Measurements from ENCODE around the gene HMGN5.

GRCh38 chrX:81205551-81205950 lies 3.8 kb upstream of the HMGN5 start:
- TF ChIP-seq CTCF (conservative IDR thresholded peaks at IDR 0.05; ENCODE audit: low read depth, low read length) (no peak), CHD1 (IDR thresholded peaks at IDR 0.05; ENCODE audit: low read depth, low read length) (no peak), POLR2A (IDR thresholded peaks at IDR 0.05; ENCODE audit: low read depth, low read length) (no peak), NFE2L2 (IDR thresholded peaks at IDR 0.05; ENCODE audit: low read depth, low read length) (no peak), RAD21 (IDR thresholded peaks at IDR 0.05; ENCODE audit: low read length) (no peak), SMC3 (IDR thresholded peaks at IDR 0.05; ENCODE audit: low read depth, low read length) (no peak), RCOR1 (IDR thresholded peaks at IDR 0.05; ENCODE audit: insufficient replicate concordance, low read length) (no peak), MAFK (IDR thresholded peaks at IDR 0.05; ENCODE audit: low read depth, low read length) (no peak), CEBPB (IDR thresholded peaks at IDR 0.05; ENCODE audit: low read depth, low read length) (no peak)
- TF ChIP-seq, protein P1, sequence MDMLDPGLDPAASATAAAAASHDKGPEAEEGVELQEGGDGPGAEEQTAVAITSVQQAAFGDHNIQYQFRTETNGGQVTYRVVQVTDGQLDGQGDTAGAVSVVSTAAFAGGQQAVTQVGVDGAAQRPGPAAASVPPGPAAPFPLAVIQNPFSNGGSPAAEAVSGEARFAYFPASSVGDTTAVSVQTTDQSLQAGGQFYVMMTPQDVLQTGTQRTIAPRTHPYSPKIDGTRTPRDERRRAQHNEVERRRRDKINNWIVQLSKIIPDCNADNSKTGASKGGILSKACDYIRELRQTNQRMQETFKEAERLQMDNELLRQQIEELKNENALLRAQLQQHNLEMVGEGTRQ (IDR thresholded peaks at IDR 0.05; ENCODE audit: low read depth, low read length): no peak
